ENCODE measurements around the gene A3GALT2.

A3GALT2 gene

GRCh38 chr1:33320619-33321165 is at the start of gene A3GALT2:
A3GALT2 (minus strand) TSS chr1:33321098; CDS start chr1:33321098, 0 bp downstream.
- Histone ChIP-seq H3K79me2 (no peaks in the 10 kb centered on the region), H3K4me2 (ENCODE audit: low read length) (no peak within 1 kb of the TSS), H3K9me3 (ENCODE audit: control insufficient read depth, low read length) (no peaks in the 10 kb centered on the region), H2AFZ (no peak within 1 kb of the TSS), H3K9ac (no peak within 1 kb of the TSS), H3K4me3 (ENCODE audit: low read depth, low read length) (no peak within 1 kb of the TSS), H3K36me3 (ENCODE audit: control insufficient read depth, insufficient read depth, low read length) (no peaks in the 10 kb centered on the region), H3K27me3 (ENCODE audit: control insufficient read depth, insufficient read depth, low read length) (no peaks in the 10 kb centered on the region), H3K4me1 (no peaks in the 10 kb centered on the region), H3K27ac (no peak within 1 kb of the TSS)
- TF ChIP-seq CTCF (IDR thresholded peaks at IDR 0.05) = no peak

- no peaks in the 10 kb centered on the region for H3K9me3 ChIP-seq (ENCODE audit: control insufficient read depth, low read length)
- TF ChIP-seq CTCF (IDR thresholded peaks at IDR 0.05) = no peak
- H3K36me3 ChIP-seq (ENCODE audit: control insufficient read depth, insufficient read depth, low read length) = no peaks in the 10 kb centered on the region
- H3K9ac ChIP-seq = no peak overlapping the region
- no peaks in the 10 kb centered on the region for H3K27me3 ChIP-seq (ENCODE audit: control insufficient read depth, insufficient read depth, low read length)
- H3K4me2 ChIP-seq (ENCODE audit: low read length) = no peak overlapping the region
- no peak overlapping the region for H2AFZ ChIP-seq
- H3K4me3 ChIP-seq (ENCODE audit: low read depth, low read length) = no peak overlapping the region
- H3K79me2 ChIP-seq = no peaks in the 10 kb centered on the region
- H3K27ac ChIP-seq = no peak overlapping the region
- H3K4me1 ChIP-seq = no peaks in the 10 kb centered on the region
Measured at GRCh38 chr1:33370301-33370700, 49.4 kb upstream of the A3GALT2 start.

- TF ChIP-seq CTCF (IDR thresholded peaks at IDR 0.05) = no peak
- Histone ChIP-seq H3K36me3 (ENCODE audit: control insufficient read depth, insufficient read depth, low read length) (no peaks in the 10 kb centered on the region), H3K27ac (no peak overlapping the region)
Measured at GRCh38 chr1:33369764-33370163, 48.9 kb upstream of the A3GALT2 start.

GRCh38 chr1:33369081-33369480 is 48.2 kb upstream of the A3GALT2 start:
- H3K79me2 ChIP-seq = no peaks in the 10 kb centered on the region
- TF ChIP-seq CTCF (IDR thresholded peaks at IDR 0.05) = no peak
- no peaks in the 10 kb centered on the region for H3K27me3 ChIP-seq (ENCODE audit: control insufficient read depth, insufficient read depth, low read length)
- no peaks in the 10 kb centered on the region for H3K9me3 ChIP-seq (ENCODE audit: control insufficient read depth, low read length)
- H3K4me3 ChIP-seq (ENCODE audit: low read depth, low read length) = no peak overlapping the region
- no peaks in the 10 kb centered on the region for H3K4me1 ChIP-seq
- no peak overlapping the region for H3K4me2 ChIP-seq (ENCODE audit: low read length)
- H3K27ac ChIP-seq = no peak overlapping the region
- H2AFZ ChIP-seq = no peak overlapping the region
- H3K36me3 ChIP-seq (ENCODE audit: control insufficient read depth, insufficient read depth, low read length) = no peaks in the 10 kb centered on the region
- H3K9ac ChIP-seq = no peak overlapping the region

More at GRCh38 chr1:33369764-33370163, 48.9 kb upstream of the A3GALT2 start:
- Histone ChIP-seq H3K9me3 (ENCODE audit: control insufficient read depth, low read length) (no peaks in the 10 kb centered on the region), H3K27me3 (ENCODE audit: control insufficient read depth, insufficient read depth, low read length) (no peaks in the 10 kb centered on the region), H3K4me2 (ENCODE audit: low read length) (no peak overlapping the region), H3K4me1 (no peaks in the 10 kb centered on the region), H3K4me3 (ENCODE audit: low read depth, low read length) (no peak overlapping the region), H2AFZ (no peak overlapping the region), H3K79me2 (no peaks in the 10 kb centered on the region), H3K9ac (no peak overlapping the region)

- peaks cover 6% of the 10 kb centered on the region for H3K4me1 ChIP-seq
- no peak overlapping the region for H3K27ac ChIP-seq
- TF ChIP-seq CTCF (IDR thresholded peaks at IDR 0.05) = no peak
Measured at GRCh38 chr1:33368431-33368830, 47.5 kb upstream of the A3GALT2 start.

More at GRCh38 chr1:33368431-33368830, 47.5 kb upstream of the A3GALT2 start:
- H3K9ac ChIP-seq = no peak overlapping the region
- H3K79me2 ChIP-seq = no peaks in the 10 kb centered on the region
- no peaks in the 10 kb centered on the region for H3K36me3 ChIP-seq (ENCODE audit: control insufficient read depth, insufficient read depth, low read length)
- no peaks in the 10 kb centered on the region for H3K27me3 ChIP-seq (ENCODE audit: control insufficient read depth, insufficient read depth, low read length)
- no peak overlapping the region for H3K4me2 ChIP-seq (ENCODE audit: low read length)
- no peak overlapping the region for H3K4me3 ChIP-seq (ENCODE audit: low read depth, low read length)
- no peak overlapping the region for H2AFZ ChIP-seq
- no peaks in the 10 kb centered on the region for H3K9me3 ChIP-seq (ENCODE audit: control insufficient read depth, low read length)

All from parathyroid adenoma (tissue), 2 donors.